Neuronal stem cell (in vitro differentiated cells): Measurements from ENCODE around the gene MATN3.

Source experiments
- DNase-seq: peaks from one replicate; pipeline ENCODE4 v3.0.0-alpha.2; 2013; ENCODE audit warnings: low spot score
- H2AFZ ChIP-seq: one replicate; pipeline ENCODE4 v1.6.1; 2013; ENCODE audit warnings: mild to moderate bottlenecking, low read length, inconsistent platforms
- H2AK5ac ChIP-seq: 2 replicates; pipeline ENCODE4 v1.6.1; 2013; ENCODE audit warnings: low read depth, mild to moderate bottlenecking, inconsistent platforms, low read length, moderate library complexity, mixed read lengths
- H2BK120ac ChIP-seq: 2 replicates; pipeline ENCODE4 v1.6.1; 2013; ENCODE audit warnings: low read depth, mild to moderate bottlenecking, inconsistent platforms, low read length, moderate library complexity, mixed read lengths
- H2BK12ac ChIP-seq: one replicate; pipeline ENCODE4 v1.6.1; 2013; ENCODE audit warnings: low read length, inconsistent platforms
- H2BK15ac ChIP-seq: 2 replicates; pipeline ENCODE4 v1.6.1; 2013; ENCODE audit warnings: mild to moderate bottlenecking, low read length, inconsistent platforms, mixed read lengths
- H2BK5ac ChIP-seq: one replicate; pipeline ENCODE4 v1.6.1; 2013; ENCODE audit warnings: inconsistent platforms, mild to moderate bottlenecking, low read length, moderate library complexity
- H3K14ac ChIP-seq: one replicate; pipeline ENCODE4 v1.6.1; 2013; ENCODE audit warnings: low read length, inconsistent platforms
- H3K18ac ChIP-seq: 2 replicates; pipeline ENCODE4 v1.6.1; 2013; ENCODE audit warnings: low read length, inconsistent platforms
- H3K23ac ChIP-seq: 2 replicates; pipeline ENCODE4 v1.6.1; 2013; ENCODE audit warnings: low read depth, mild to moderate bottlenecking, mixed read lengths, low read length, inconsistent platforms; ENCODE audit not compliant: poor library complexity
- H3K27ac ChIP-seq: replicated peaks from 3 replicates; pipeline ENCODE4 v1.5.1; 2013; ENCODE audit warnings: low read length, inconsistent platforms
- H3K27me3 ChIP-seq, 3 experiments: 2 replicates each; pipeline ENCODE4 v1.6.1; 2013; ENCODE audit warnings: low read length in 3 of 3, mild to moderate bottlenecking in 2 of 3, inconsistent platforms in 1 of 3, low read depth in 1 of 3, mixed read lengths in 1 of 3, moderate library complexity in 1 of 3; ENCODE audit not compliant: control insufficient read depth in 3 of 3, insufficient read depth in 3 of 3
- H3K36me3 ChIP-seq, 2 donors: replicated peaks in 1 of 2; 2 replicates each; pipeline ENCODE4 v1.6.1; 2013; ENCODE audit warnings: low read length in 2 of 2; ENCODE audit not compliant: control insufficient read depth in 2 of 2, insufficient read depth in 2 of 2
- H3K4ac ChIP-seq: 2 replicates; pipeline ENCODE4 v1.6.1; 2013; ENCODE audit warnings: inconsistent platforms, mild to moderate bottlenecking, low read length, moderate library complexity
- H3K4me1 ChIP-seq, 2 donors: 1 replicate in 1 of 2; 2 replicates in 1 of 2; pipeline ENCODE4 v1.6.1; 2013; ENCODE audit warnings: low read length in 2 of 2, low read depth in 1 of 2; ENCODE audit not compliant: control insufficient read depth in 2 of 2, insufficient read depth in 1 of 2
- H3K4me2 ChIP-seq: one replicate; pipeline ENCODE4 v1.6.1; 2013; ENCODE audit warnings: mild to moderate bottlenecking, low read length, inconsistent platforms; ENCODE audit not compliant: insufficient read depth, poor library complexity, severe bottlenecking
- H3K4me3 ChIP-seq, 2 donors: 2 replicates each; pipeline ENCODE4 v1.5.1; 2013; ENCODE audit warnings: low read length in 2 of 2, mild to moderate bottlenecking in 2 of 2, inconsistent platforms in 1 of 2, moderate library complexity in 1 of 2
- H3K79me1 ChIP-seq: one replicate; pipeline ENCODE4 v1.6.1; 2013; ENCODE audit warnings: low read depth, mild to moderate bottlenecking, inconsistent platforms, low read length, moderate library complexity
- H3K9ac ChIP-seq: one replicate; pipeline ENCODE4 v1.6.1; 2013; ENCODE audit warnings: mild to moderate bottlenecking, low read depth, low read length, inconsistent platforms; ENCODE audit not compliant: poor library complexity
- H3K9me3 ChIP-seq, 2 donors: replicated peaks in 1 of 2; 2 replicates each; pipeline versions ENCODE3 to v1.6.1; 2013; ENCODE audit warnings: low read length in 2 of 2, mild to moderate bottlenecking in 2 of 2, inconsistent platforms in 1 of 2, low read depth in 1 of 2, mixed read lengths in 1 of 2, moderate library complexity in 1 of 2; ENCODE audit not compliant: control insufficient read depth in 2 of 2, insufficient read depth in 1 of 2
- H4K8ac ChIP-seq: one replicate; pipeline ENCODE4 v1.6.1; 2013; ENCODE audit warnings: low read depth, mild to moderate bottlenecking, inconsistent platforms, low read length, moderate library complexity
- H4K91ac ChIP-seq: one replicate; pipeline ENCODE4 v1.6.1; 2013; ENCODE audit warnings: low read length, low read depth, mild to moderate bottlenecking, inconsistent platforms; ENCODE audit not compliant: poor library complexity
- WGBS, 2 donors: extraction: QIAGEN DNeasy Blood & Tissue Kit; methylation state at CpG; one replicate each; pipeline ENCODE4 v1.1.7; 2013; ENCODE audit warnings: missing lambda C conversion rate in 2 of 2, mixed read lengths in 1 of 2; ENCODE audit not compliant: insufficient read length in 2 of 2, insufficient replicate concordance in 1 of 2; ENCODE audit errors: extremely low coverage in 2 of 2; 5-methylcytosine and 5-hydroxymethylcytosine counted together

The MATN3 gene

DNA sequence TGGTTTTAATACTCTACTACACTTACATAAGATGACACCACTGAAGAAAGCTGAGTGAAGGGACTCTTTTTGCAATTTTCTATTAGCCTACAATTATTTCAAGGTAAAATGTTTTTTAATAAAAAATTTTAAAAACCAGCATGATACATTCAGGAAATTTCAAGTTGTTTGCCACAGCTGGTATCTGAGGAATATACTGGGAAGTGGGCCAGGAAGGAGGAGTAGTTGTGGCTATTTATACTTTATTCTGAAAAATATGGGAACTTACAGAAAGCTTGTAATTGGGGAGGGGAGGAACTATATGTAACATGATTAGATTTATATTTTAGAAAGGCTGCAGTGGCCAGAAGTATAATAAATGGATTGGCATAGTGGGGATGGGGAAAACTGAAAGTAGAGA, 63.4 kb downstream of the MATN3 start:
- Histone ChIP-seq H2BK120ac (no peak overlapping the region), H3K14ac (no peak overlapping the region), H3K9ac (no peak overlapping the region), H3K4me2 (no peak overlapping the region), H2AK5ac (no peak overlapping the region), H2BK15ac (no peak overlapping the region), H3K27me3 (no peaks in the 10 kb centered on the region), H2BK5ac (no peak overlapping the region), H4K8ac (no peak overlapping the region), H3K79me1 (no peaks in the 10 kb centered on the region), H3K36me3 (peaks cover 6 to 92% of the 10 kb centered on the region in 2 donors), H2BK12ac (no peak overlapping the region), H2AFZ (no peak overlapping the region), H3K4me3 (no peak overlapping the region), H3K27ac (no peak overlapping the region), H3K4ac (no peak overlapping the region), H3K18ac (no peak overlapping the region), H3K4me1 (peaks cover 0 to 6% of the 10 kb centered on the region in 2 donors), H3K23ac (no peak overlapping the region), H3K9me3 (no peaks in the 10 kb centered on the region), H4K91ac (no peak overlapping the region)
- no peak for DNase-seq

DNA sequence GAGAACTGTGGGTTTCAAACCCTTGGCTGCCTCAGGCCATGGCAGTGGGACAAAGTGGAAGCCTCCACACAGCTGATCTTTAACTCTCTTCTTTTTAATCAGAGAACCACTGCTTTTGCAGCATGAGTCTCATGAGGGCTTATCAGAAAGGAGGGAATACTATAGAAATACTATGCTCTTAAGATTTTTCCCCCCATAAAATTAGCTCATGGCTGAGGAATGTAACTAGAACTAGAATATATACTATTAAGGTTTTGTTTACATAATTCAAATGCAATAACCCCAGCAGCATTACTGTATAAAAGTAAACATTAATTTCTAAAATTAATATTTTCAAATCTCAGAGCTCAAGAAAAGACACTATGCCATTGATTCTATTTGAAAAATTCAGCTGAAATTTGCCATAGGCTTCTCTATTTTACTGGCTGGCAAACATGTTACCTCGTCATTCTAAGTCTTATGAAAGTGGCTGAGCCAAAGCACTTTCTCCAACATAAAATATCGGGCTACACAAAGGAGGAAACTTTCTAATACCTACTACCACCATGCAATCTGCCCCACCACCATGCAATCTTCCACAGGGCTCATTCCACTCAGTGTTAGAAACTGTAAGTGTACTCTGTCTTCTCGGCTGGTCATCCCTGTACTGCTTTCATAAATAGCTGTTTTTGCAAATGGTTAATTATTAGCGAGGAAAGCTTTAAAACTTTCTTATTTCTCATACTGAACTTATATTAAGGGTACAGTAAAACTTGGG, 65.1 kb downstream of the MATN3 start:
- H2BK5ac ChIP-seq: no peak overlapping the region
- H2BK12ac ChIP-seq: no peak overlapping the region
- peaks cover 0 to 6% of the 10 kb centered on the region in 2 donors for H3K4me1 ChIP-seq
- DNase-seq: no peak
- no peak overlapping the region for H4K8ac ChIP-seq
- H2BK120ac ChIP-seq: no peak overlapping the region
- no peaks in the 10 kb centered on the region for H3K9me3 ChIP-seq
- H3K18ac ChIP-seq: no peak overlapping the region
- H3K4ac ChIP-seq: no peak overlapping the region
- H3K36me3 ChIP-seq: peaks cover 5 to 86% of the 10 kb centered on the region in 2 donors
- no peak overlapping the region for H2AK5ac ChIP-seq
- no peak overlapping the region for H3K4me2 ChIP-seq
- no peak overlapping the region for H3K14ac ChIP-seq
- H2BK15ac ChIP-seq: no peak overlapping the region
- WGBS, 2 donors: no CpG with 5 or more reads among the region's 4 CpGs
- no peak overlapping the region for H3K27ac ChIP-seq
- no peak overlapping the region for H3K4me3 ChIP-seq
- H3K79me1 ChIP-seq: no peaks in the 10 kb centered on the region
- H3K23ac ChIP-seq: no peak overlapping the region
- H2AFZ ChIP-seq: no peak overlapping the region
- H4K91ac ChIP-seq: no peak overlapping the region
- no peaks in the 10 kb centered on the region for H3K27me3 ChIP-seq
- no peak overlapping the region for H3K9ac ChIP-seq

DNA sequence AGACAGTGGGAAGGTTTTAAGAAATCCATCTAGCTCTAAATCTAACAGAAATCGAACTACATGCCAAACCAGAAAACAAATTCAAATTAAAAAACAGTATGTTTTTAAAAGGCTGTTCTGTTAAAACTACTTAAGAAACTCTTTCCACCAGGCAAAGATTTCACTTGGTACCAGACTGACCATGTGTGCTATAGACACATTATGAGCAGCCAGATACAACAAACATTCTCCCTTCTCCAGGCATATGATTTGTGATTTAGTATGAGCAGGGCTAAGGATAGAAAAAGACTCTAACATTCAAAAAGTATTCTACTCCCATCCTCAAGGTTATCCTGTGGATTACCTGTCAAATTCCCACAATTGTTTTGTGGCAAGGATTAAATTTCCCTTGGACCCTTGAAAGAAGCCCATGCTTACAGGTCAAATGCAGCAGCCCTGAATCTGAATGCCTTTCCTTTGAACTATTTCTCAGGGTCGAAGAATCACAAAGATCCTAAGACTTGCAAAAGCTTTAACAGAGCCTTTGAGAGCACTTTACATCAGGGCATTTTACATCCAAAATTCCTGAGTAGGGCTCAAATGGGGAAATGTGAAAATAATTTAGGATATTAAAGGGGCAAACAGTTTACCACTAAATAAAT, 68.1 kb downstream of the MATN3 start:
- no peak overlapping the region for H2BK15ac ChIP-seq
- no peak overlapping the region for H3K4me2 ChIP-seq
- H4K91ac ChIP-seq: no peak overlapping the region
- no peak for DNase-seq
- no peak overlapping the region for H2BK12ac ChIP-seq
- no peaks in the 10 kb centered on the region for H3K9me3 ChIP-seq
- H3K9ac ChIP-seq: no peak overlapping the region
- H3K79me1 ChIP-seq: no peaks in the 10 kb centered on the region
- H3K4ac ChIP-seq: no peak overlapping the region
- no peak overlapping the region for H3K23ac ChIP-seq
- H3K18ac ChIP-seq: no peak overlapping the region
- no peak overlapping the region for H2AFZ ChIP-seq
- no peak overlapping the region for H2BK5ac ChIP-seq
- H3K4me3 ChIP-seq: no peak overlapping the region
- peaks cover 3 to 84% of the 10 kb centered on the region in 2 donors for H3K36me3 ChIP-seq
- no peak overlapping the region for H3K27ac ChIP-seq
- no peak overlapping the region for H3K14ac ChIP-seq
- H3K4me1 ChIP-seq: peaks cover 0 to 6% of the 10 kb centered on the region in 2 donors
- no peak overlapping the region for H4K8ac ChIP-seq
- no CpG with 5 or more reads among the region's 2 CpGs for WGBS, 2 donors
- no peak overlapping the region for H2AK5ac ChIP-seq
- no peaks in the 10 kb centered on the region for H3K27me3 ChIP-seq
- no peak overlapping the region for H2BK120ac ChIP-seq

DNA sequence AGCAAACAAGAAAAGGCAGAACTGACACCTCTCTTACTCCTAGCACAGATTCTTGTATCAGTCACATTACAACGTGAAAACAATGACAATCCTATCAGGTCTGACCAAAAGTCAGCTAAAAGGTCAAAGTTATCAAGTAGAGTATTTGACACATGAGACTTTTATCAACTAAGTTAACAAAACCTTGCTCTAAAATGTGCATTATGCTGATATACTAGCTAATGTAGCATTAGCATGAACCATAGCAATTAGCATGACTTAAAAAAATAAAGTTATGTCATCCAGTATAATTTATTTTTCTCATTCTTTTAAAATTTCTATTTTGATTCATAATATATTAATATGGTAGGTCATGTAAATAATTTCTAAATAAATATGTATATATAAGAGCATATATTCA, 69.3 kb downstream of the MATN3 start:
- Histone ChIP-seq H2BK15ac (no peak overlapping the region), H3K4me2 (no peak overlapping the region), H3K27ac (no peak overlapping the region), H2AK5ac (no peak overlapping the region), H3K27me3 (no peaks in the 10 kb centered on the region), H3K9me3 (no peaks in the 10 kb centered on the region), H3K14ac (no peak overlapping the region), H2AFZ (no peak overlapping the region), H3K79me1 (no peaks in the 10 kb centered on the region), H2BK5ac (no peak overlapping the region), H2BK120ac (no peak overlapping the region), H3K23ac (no peak overlapping the region), H3K4ac (no peak overlapping the region), H3K4me1 (peaks cover 0 to 6% of the 10 kb centered on the region in 2 donors), H3K18ac (no peak overlapping the region), H3K4me3 (no peak overlapping the region), H4K8ac (no peak overlapping the region), H2BK12ac (no peak overlapping the region), H3K9ac (no peak overlapping the region), H4K91ac (no peak overlapping the region), H3K36me3 (peaks cover 3 to 84% of the 10 kb centered on the region in 2 donors)
- no peak for DNase-seq
- no CpG with 5 or more reads among the region's 1 CpG for WGBS, 2 donors
